Activated T-helper 1 cell treated with Interleukin-2 at 50 U/mL for 16 hours (primary cell): ENCODE data around the gene FAM237B.
"Not testable (repeated sequence)": the region's sequence is repeated elsewhere in the genome, so short reads cannot be mapped to it uniquely, and the experiment has no call there.

Source experiments
- DNase-seq: peaks from one replicate; pipeline ENCODE4 v3.0.0-alpha.2; 2020; ENCODE audit warnings: low read depth

Gene FAM237B

GRCh38 chr7:90320801-90321494, at the start of gene FAM237B:
Gene FAM237B, minus strand, starts transcription at chr7:90321304. Its CDS starts 1,556 bp downstream, at chr7:90319748.
- no peak for DNase-seq

DNA sequence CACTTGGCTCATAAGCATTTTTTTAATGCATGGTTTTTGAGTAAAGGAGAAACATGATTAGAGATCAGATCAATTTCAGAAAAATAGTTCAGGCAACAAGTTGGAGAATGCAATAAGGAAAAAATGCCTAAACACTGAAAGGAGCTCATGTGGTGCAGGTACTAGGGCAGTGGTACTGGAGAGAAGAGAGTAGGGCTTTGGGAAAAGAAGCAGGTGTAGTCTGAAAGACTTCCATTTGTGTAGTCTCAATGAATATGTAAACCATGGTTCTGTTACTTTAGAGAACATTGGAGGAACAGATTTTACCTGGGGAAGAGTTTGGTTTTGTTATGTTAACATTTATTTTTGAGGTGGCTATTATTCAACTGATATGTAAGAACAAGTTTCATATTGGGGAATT, 30.9 kb upstream of the FAM237B start:
- no peak for DNase-seq

- DNase-seq: not testable (repeated sequence)
Observed at GRCh38 chr7:90350032-90350431, 28.9 kb upstream of the FAM237B start.

DNA sequence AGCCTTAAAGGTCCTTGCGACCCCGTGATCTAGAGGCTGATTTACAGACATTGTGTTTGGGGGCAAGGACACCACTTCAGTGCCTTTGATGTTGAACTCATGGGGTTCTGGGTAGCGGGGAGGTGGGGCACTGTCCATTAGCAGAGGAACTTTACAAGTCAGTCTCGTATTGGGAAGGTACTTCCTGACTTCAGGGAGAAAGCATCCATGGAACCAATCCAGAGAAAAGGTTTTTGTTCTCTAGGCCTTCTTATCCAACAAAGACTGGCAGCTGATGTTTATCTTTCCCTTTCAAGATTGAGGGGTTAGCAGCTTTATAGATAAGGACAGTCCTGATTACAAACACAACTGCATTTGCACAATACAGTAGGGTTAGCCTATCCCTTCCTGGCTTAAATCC, 28.2 kb upstream of the FAM237B start:
- DNase-seq: no peak

GRCh38 chr7:90347759-90348158, 26.7 kb upstream of the FAM237B start:
- no peak for DNase-seq

DNA sequence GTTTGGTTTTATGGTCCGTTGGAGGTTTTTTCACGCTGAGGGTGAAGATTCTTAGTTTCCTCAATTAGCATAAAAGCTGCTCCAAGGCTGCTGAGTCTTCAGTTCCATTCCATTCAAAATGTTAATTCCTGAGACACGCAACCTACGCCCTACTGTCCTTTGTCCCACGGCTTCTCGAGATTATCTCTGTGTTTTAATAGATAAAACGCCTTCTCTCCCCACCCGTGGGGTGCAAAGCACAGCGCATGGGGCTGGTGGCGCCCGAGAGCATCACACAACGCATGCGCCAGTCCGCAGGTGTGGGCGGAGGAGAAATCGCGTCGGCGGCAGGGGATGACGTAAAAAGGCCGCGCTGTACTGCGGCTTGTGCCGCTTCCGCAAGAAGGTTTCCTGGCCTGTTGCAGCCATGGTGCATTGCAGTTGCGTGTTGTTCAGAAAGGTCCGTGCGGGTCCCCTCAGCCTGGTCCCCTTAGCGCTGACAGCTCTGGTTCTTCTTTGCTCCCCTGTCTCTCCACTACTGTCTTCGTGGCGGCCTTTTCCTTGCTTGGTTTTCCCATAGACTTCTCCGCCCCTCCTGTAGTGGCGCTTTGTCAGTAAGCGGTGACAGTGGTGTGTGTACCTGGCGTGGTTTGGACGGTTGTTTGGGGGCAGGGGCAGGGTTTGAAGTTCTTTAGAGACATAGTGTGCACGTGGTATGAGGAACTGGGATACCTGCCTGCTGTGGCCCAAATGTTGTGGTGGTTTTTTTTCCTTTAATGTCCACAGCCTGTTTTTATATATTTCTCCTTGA, 25.4 kb upstream of the FAM237B start, which contains the start of gene GTPBP10:
GTPBP10 (plus strand) TSS at position 381 of the 790 bp plus-strand sequence; CDS start at position 407, 26 bp downstream.
- peak; percentile 91 for DNase-seq

- DNase-seq: no peak
Observed at GRCh38 chr7:90345595-90346335, 24.7 kb upstream of the FAM237B start.

DNA sequence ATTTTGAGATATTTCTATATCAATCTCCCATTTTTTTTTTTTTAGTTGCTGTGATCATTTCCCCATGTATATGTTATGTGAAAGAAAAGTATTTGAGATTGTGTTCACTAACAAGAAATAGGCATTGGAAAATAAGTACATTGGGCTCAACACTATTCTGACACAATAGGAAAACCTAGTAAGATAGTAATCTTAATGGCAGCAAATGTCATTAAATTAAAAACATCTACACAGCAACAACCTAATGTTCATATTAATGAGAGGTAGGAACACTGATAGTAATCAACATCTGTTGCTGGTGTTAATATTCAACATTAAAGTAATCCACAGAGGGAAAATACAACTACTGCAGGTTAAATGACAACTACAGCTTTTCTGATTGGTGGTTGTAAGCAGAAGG, 23.9 kb upstream of the FAM237B start:
- DNase-seq: no peak

- no peak for DNase-seq
Observed at GRCh38 chr7:90337106-90337505, 16.0 kb upstream of the FAM237B start.

DNA sequence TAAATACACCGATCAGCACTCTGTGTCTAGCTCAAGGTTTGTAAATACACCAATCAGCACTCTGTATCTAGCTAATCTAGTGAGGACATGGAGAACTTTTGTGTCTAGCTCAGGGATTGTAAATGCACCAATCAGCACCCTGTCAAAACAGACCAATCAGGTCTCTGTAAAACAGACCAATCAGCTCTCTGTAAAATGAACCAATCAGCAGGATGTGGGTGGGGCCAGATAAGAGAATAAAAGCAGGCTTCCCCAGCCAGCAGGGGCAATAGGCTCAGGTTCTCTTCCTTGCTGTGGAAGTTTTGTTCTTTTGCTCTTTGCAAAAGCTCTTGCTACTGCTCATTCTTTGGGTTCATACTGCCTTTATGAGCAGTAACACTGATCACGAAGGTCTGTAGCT, 13.8 kb upstream of the FAM237B start:
- not testable (repeated sequence) for DNase-seq

- no peak for DNase-seq
Observed at GRCh38 chr7:90334193-90334843, 13.2 kb upstream of the FAM237B start.

GRCh38 chr7:90326500-90326899, 5.4 kb upstream of the FAM237B start:
- DNase-seq: no peak

DNA sequence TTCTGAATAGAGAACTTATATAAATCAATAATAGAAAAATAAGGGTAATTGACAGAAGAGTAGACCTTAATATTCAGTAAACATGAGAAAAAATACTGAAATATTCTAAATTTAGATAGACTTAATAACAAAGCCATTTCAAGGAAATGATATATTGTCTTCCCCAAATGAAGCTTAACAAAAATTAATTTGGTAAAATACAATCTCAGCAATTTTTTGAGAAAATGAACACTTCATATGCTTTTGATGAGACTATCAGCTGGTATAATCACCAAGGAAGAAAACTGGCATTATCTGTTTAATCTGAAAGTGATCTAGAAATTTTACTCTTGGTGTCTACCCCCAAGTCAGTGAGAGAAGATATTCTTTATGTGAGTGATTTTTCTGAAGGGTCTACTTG, 1.7 kb upstream of the FAM237B start:
- no peak for DNase-seq

DNA sequence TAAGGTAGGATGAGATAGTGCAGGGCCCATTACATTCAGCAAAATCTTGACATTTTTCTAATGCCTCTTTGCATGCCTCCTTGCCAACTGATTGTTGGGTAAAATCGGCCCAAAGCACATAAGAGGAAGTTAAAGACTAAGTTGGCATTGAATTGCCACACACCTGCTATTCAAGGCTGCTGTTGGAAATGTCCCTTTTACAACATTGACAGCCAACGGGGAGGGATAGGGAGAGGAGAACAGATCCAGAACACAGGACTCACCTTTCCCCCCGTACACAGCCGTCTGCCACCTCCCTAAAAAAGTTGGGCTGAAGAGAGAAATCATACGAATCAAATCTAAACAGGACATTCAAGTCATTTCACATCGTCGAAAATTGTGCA, 695 bp downstream of the FAM237B start:
- no peak for DNase-seq

DNA sequence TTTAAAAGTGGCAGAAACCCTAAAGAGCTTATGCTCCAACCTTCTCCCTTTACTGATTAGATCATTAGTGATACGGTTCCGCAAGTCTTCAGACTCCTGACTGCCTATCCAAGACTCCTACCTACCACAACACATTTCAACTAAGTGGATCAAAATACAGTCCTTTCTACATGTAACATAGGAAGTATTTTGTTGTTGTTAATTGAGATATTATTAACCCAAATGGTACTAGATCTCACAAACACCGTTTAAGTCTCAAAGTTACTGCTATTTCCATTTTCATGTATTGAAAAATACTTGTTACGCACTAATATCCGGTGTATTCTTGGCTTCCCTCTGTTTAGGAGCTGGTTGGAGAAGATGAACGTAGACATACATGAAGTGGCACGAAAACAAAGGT, 1.1 kb downstream of the FAM237B start:
- no peak for DNase-seq

GRCh38 chr7:90313907-90314306, 7.2 kb downstream of the FAM237B start:
- DNase-seq: no peak

GRCh38 chr7:90312745-90313144, 8.4 kb downstream of the FAM237B start:
- DNase-seq: no peak

DNA sequence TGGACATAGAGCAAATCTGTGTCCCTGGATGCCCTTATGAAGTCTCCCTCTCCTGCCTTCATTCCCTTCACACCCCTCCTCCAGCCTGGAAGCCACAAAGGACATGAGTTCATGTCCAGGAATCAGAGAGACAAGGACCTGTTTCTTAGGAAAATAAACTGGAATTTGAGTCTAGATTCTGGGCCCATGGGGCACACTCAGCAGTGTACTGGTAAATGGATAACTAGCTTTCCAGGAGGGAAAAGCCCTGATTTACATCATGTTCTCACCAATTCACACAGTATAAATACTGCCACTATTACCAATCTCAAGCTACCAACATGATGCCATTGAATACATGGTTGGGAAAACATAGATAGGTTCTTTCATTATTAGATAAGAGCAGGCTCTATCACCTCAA, 9.9 kb downstream of the FAM237B start:
- DNase-seq: no peak

- DNase-seq: no peak
Observed at GRCh38 chr7:90309872-90310271, 11.2 kb downstream of the FAM237B start.

DNA sequence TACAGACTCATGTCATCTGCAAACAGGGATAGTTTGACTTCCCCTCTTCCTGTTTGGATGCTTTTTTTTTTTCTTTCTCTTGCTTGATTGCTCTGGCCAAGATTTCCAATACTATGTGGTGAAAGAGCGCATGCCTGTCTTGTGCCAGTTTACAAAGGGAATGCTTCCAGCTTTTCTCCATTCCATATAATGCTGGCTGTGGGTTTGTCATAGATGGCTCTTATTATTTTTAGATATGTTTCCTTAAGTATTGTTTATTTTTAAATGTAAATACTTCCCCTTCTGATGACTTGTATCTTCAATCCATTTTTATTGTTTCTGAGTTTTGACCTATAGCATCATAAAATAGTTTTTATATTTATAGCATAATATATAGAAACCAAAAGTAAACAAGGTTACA, 17.9 kb downstream of the FAM237B start:
- no peak for DNase-seq

- DNase-seq: no peak
Observed at GRCh38 chr7:90298145-90299038, 22.7 kb downstream of the FAM237B start.
